WTC11 (cell line): ENCODE results near the gene EXO5. TPM values are rescaled to one million over a fixed set of nuclear protein-coding genes. Genes with fewer than 3 reads are reported as not detected.

Experiments
- ATAC-seq: fragments of 200-7000 bp; cut with Tn5 transposase; 2 replicates; pipeline ENCODE4 v1.10.0; 2021; ENCODE audit warnings: mild to moderate bottlenecking, moderate library complexity
- CTCF ChIA-PET: fragments of 300-600 bp; sonication (Branson Sonifier 250); formaldehyde crosslinking; loops from one replicate; lab custom pipeline; 2021; ENCODE audit warnings: antibody characterized with exemption; lab: Charles Lee
- POLR2A ChIA-PET: fragments of 350-600 bp; sonication (Branson Sonifier 250); formaldehyde crosslinking; loops from one replicate; lab custom pipeline; 2021; ENCODE audit warnings: antibody characterized with exemption; lab: Charles Lee
- DNase-seq: peaks from one replicate; pipeline ENCODE4 v3.0.0; 2021; ENCODE audit warnings: low spot score
- H3K27ac Mint-ChIP-seq: 2 replicates; pipeline ENCODE4 v1.8.0; 2021; ENCODE audit warnings: mixed read lengths
- H3K27me3 Mint-ChIP-seq: 2 replicates; pipeline ENCODE4 v1.8.0; 2021; ENCODE audit warnings: low read depth, mild to moderate bottlenecking, moderate library complexity, mixed read lengths
- H3K36me3 Mint-ChIP-seq: 2 replicates; pipeline ENCODE4 v1.8.0; 2021; ENCODE audit warnings: mixed read lengths
- H3K4me1 Mint-ChIP-seq: 2 replicates; pipeline ENCODE4 v1.8.0; 2022; ENCODE audit warnings: mixed read lengths
- H3K4me3 Mint-ChIP-seq: 2 replicates; pipeline ENCODE4 v1.8.0; 2021; ENCODE audit warnings: mild to moderate bottlenecking, moderate library complexity, mixed read lengths
- H3K9me3 Mint-ChIP-seq: 2 replicates; pipeline ENCODE4 v1.8.0; 2021; ENCODE audit warnings: mixed read lengths
- CREM ChIP-seq: sonication (generic); formaldehyde crosslinking; IDR thresholded peaks from 2 replicates; pipeline ENCODE4 v1.8.1; 2022; ENCODE audit warnings: mild to moderate bottlenecking, missing genetic modification reagents, moderate library complexity
- GABPB1 ChIP-seq: sonication (generic); formaldehyde crosslinking; IDR thresholded peaks from 2 replicates; pipeline ENCODE4 v1.8.1; 2023; ENCODE audit warnings: mild to moderate bottlenecking, missing genetic modification reagents
- MXD4 ChIP-seq: fragments of 250-450 bp; sonication (Bioruptor Pico); IDR thresholded peaks from 2 replicates; pipeline ENCODE4 v1.8.0; 2021; ENCODE audit warnings: mild to moderate bottlenecking, moderate library complexity, borderline replicate concordance
- OVOL2 ChIP-seq: fragments of 250-450 bp; sonication (Bioruptor Pico); IDR thresholded peaks from 2 replicates; pipeline ENCODE4 v1.9.0; 2021; ENCODE audit warnings: mild to moderate bottlenecking, borderline replicate concordance
- RORB ChIP-seq: fragments of 250-450 bp; sonication (Bioruptor Pico); IDR thresholded peaks from 2 replicates; pipeline ENCODE4 v1.9.0; 2021; ENCODE audit warnings: mild to moderate bottlenecking
- ZBTB21 ChIP-seq: sonication (generic); formaldehyde crosslinking; IDR thresholded peaks from 2 replicates; pipeline ENCODE4 v1.8.1; 2023; ENCODE audit warnings: mild to moderate bottlenecking, missing genetic modification reagents, borderline replicate concordance
- ZBTB43 ChIP-seq: sonication (generic); formaldehyde crosslinking; IDR thresholded peaks from 2 replicates; pipeline ENCODE4 v1.8.1; 2023; ENCODE audit warnings: mild to moderate bottlenecking, missing genetic modification reagents
- ZNF121 ChIP-seq: sonication (generic); formaldehyde crosslinking; IDR thresholded peaks from 2 replicates; pipeline ENCODE4 v1.8.0; 2023; ENCODE audit warnings: missing genetic modification reagents
- ZNF232 ChIP-seq: sonication (generic); formaldehyde crosslinking; IDR thresholded peaks from 2 replicates; pipeline ENCODE4 v1.8.0; 2022; ENCODE audit warnings: mild to moderate bottlenecking, missing genetic modification reagents
- ZNF317 ChIP-seq: sonication (generic); formaldehyde crosslinking; IDR thresholded peaks from 2 replicates; pipeline ENCODE4 v1.8.1; 2023; ENCODE audit warnings: low read depth, mild to moderate bottlenecking, moderate library complexity, missing genetic modification reagents, borderline replicate concordance
- ZNF416 ChIP-seq: fragments of 250-450 bp; sonication (Bioruptor Pico); IDR thresholded peaks from 2 replicates; pipeline ENCODE4 v1.9.0; 2021; ENCODE audit warnings: mild to moderate bottlenecking, inconsistent platforms
- total RNA-seq: library from RNA; stranded (reverse); gene quantifications from 3 replicates; pipeline ENCODE4 v1.2.3, GENCODE V29; 2021
- TF ChIP-seq, protein P1 (sequence below): fragments of 250-450 bp; sonication (Bioruptor Pico); IDR thresholded peaks from 2 replicates; pipeline ENCODE4 v1.8.0; 2021; ENCODE audit warnings: mild to moderate bottlenecking
- TF ChIP-seq, protein P2 (sequence below): sonication (generic); formaldehyde crosslinking; conservative IDR thresholded peaks from 2 replicates; pipeline ENCODE4 v1.8.1; 2022; ENCODE audit warnings: mild to moderate bottlenecking, missing genetic modification reagents
- TF ChIP-seq, protein P3 (sequence below): sonication (generic); formaldehyde crosslinking; IDR thresholded peaks from 2 replicates; pipeline ENCODE4 v1.8.1; 2022; ENCODE audit warnings: low read depth, missing genetic modification reagents, borderline replicate concordance
- TF ChIP-seq, protein P4 (sequence below): fragments of 250-450 bp; sonication (Bioruptor Pico); IDR thresholded peaks from 2 replicates; pipeline ENCODE4 v1.9.0; 2021; ENCODE audit warnings: mild to moderate bottlenecking
- TF ChIP-seq, protein P5 (sequence below): fragments of 250-450 bp; sonication (Bioruptor Pico); conservative IDR thresholded peaks from 2 replicates; pipeline ENCODE4 v1.9.0; 2021; ENCODE audit warnings: mild to moderate bottlenecking

EXO5 gene
- total RNA-seq, 1 experiment from 2014 or later = 5.5 TPM

GRCh38 chr1:40478276-40478675 is 30.3 kb upstream of the EXO5 start (continued):
- TF ChIP-seq ZBTB21 (CRISPR knock-in tag) = no peak
- TF ChIP-seq, protein P1, sequence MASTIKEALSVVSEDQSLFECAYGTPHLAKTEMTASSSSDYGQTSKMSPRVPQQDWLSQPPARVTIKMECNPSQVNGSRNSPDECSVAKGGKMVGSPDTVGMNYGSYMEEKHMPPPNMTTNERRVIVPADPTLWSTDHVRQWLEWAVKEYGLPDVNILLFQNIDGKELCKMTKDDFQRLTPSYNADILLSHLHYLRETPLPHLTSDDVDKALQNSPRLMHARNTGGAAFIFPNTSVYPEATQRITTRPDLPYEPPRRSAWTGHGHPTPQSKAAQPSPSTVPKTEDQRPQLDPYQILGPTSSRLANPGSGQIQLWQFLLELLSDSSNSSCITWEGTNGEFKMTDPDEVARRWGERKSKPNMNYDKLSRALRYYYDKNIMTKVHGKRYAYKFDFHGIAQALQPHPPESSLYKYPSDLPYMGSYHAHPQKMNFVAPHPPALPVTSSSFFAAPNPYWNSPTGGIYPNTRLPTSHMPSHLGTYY (CRISPR knock-in tag) = no peak
- TF ChIP-seq CREM (CRISPR knock-in tag) = no peak

GRCh38 chr1:40479156-40479555 is 29.4 kb upstream of the EXO5 start:
- Mint-ChIP-seq H3K4me1 (peaks cover 15% of the 10 kb centered on the region), H3K27me3 (peaks cover 18% of the 10 kb centered on the region), H3K9me3 (peaks cover 12% of the 10 kb centered on the region), H3K4me3 (no peak overlapping the region), H3K27ac (no peak overlapping the region), H3K36me3 (peaks cover 5% of the 10 kb centered on the region; the same call in 1 of the 2 replicates)
- DNase-seq (peak; percentile 11), ATAC-seq (no peak)
- CTCF ChIA-PET = interaction anchor here (1.6 kb wide), 1 partner anchor 74 kb away, joined by 3 read pairs; no protein-coding TSS in a partner anchor
- TF ChIP-seq OVOL2 (CRISPR knock-in tag) (no peak), ZNF121 (no peak), ZNF416 (CRISPR knock-in tag) (no peak), ZBTB43 (CRISPR knock-in tag) (no peak), CREM (CRISPR knock-in tag) (no peak), ZNF232 (CRISPR knock-in tag) (no peak), RORB (CRISPR knock-in tag) (no peak), GABPB1 (no peak), MXD4 (CRISPR knock-in tag) (no peak), ZNF317 (CRISPR knock-in tag) (no peak)
- TF ChIP-seq, protein P2, sequence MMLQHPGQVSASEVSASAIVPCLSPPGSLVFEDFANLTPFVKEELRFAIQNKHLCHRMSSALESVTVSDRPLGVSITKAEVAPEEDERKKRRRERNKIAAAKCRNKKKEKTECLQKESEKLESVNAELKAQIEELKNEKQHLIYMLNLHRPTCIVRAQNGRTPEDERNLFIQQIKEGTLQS (CRISPR knock-in tag) = no peak
- TF ChIP-seq, protein P3, sequence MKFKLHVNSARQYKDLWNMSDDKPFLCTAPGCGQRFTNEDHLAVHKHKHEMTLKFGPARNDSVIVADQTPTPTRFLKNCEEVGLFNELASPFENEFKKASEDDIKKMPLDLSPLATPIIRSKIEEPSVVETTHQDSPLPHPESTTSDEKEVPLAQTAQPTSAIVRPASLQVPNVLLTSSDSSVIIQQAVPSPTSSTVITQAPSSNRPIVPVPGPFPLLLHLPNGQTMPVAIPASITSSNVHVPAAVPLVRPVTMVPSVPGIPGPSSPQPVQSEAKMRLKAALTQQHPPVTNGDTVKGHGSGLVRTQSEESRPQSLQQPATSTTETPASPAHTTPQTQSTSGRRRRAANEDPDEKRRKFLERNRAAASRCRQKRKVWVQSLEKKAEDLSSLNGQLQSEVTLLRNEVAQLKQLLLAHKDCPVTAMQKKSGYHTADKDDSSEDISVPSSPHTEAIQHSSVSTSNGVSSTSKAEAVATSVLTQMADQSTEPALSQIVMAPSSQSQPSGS (CRISPR knock-in tag) = no peak
- TF ChIP-seq, protein P4, sequence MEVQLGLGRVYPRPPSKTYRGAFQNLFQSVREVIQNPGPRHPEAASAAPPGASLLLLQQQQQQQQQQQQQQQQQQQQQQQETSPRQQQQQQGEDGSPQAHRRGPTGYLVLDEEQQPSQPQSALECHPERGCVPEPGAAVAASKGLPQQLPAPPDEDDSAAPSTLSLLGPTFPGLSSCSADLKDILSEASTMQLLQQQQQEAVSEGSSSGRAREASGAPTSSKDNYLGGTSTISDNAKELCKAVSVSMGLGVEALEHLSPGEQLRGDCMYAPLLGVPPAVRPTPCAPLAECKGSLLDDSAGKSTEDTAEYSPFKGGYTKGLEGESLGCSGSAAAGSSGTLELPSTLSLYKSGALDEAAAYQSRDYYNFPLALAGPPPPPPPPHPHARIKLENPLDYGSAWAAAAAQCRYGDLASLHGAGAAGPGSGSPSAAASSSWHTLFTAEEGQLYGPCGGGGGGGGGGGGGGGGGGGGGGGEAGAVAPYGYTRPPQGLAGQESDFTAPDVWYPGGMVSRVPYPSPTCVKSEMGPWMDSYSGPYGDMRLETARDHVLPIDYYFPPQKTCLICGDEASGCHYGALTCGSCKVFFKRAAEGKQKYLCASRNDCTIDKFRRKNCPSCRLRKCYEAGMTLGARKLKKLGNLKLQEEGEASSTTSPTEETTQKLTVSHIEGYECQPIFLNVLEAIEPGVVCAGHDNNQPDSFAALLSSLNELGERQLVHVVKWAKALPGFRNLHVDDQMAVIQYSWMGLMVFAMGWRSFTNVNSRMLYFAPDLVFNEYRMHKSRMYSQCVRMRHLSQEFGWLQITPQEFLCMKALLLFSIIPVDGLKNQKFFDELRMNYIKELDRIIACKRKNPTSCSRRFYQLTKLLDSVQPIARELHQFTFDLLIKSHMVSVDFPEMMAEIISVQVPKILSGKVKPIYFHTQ (CRISPR knock-in tag) = no peak
- TF ChIP-seq, protein P5, sequence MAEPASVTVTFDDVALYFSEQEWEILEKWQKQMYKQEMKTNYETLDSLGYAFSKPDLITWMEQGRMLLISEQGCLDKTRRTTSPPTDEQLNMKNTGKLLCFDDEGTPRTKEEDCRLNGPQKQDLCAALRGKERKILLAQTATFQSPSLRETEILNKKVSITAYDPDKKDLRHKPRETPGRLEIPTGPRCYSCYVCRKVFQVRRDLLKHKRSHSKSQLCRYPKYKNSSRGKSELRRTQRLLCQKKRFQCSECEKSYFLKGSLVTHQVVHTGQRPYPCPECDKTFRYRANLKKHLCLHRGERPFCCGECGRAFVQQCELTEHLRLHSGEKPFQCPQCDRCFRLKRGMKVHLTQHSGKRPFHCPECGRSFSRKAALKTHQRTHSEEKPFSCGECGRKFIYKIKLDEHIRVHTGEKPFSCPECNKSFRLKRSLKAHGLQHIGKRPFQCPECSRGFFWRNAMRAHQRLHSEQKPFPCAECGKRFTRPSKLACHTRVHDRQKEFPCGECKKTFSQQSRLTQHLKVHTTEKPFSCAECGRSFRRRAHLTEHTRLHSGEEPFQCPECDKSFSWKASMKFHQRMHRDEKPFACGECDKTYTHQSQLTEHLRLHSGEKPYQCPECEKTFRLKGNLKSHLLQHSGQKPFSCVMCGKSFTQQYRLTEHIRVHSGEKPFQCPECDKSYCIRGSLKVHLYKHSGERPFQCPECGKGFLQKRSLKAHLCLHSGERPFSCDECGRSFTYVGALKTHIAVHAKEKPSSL = no peak
- POLR2A ChIA-PET = no interaction called here
